PC-9 (cell line): ENCODE measurements around the gene UNC45B. TPM values are rescaled to one million over a fixed set of nuclear protein-coding genes. Genes with fewer than 3 reads are reported as not detected.
"Not testable (repeated sequence)": the region's sequence is repeated elsewhere in the genome, so short reads cannot be mapped to it uniquely, and the experiment has no call there.

ENCODE experiments used
- BruUV-seq: library from RNA; stranded (reverse); fragments of 400-500 nt; replicated peaks from 2 replicates; lab custom pipeline; 2021; lab: Mats Ljungman, UMichigan
- CTCF ChIA-PET: fragments of 300-600 bp; sonication (Branson Sonifier 250); formaldehyde crosslinking; loops from one replicate; lab custom pipeline; 2022; ENCODE audit warnings: antibody characterized with exemption; lab: Charles Lee
- POLR2A ChIA-PET: fragments of 300-600 bp; sonication (Branson Sonifier 250); formaldehyde crosslinking; loops from one replicate; lab custom pipeline; 2022; ENCODE audit warnings: antibody characterized with exemption; ENCODE audit not compliant: unreplicated experiment; lab: Charles Lee
- DNase-seq, 2 experiments: peaks; one replicate each; pipeline versions ENCODE4 v3.0.0 to v3.0.0-alpha.2; 2015 to 2022; ENCODE audit warnings: mixed read lengths in 1 of 2
- H2AFZ ChIP-seq: fragments of 200-600 bp; sonication (generic); 2 replicates; pipeline ENCODE4 v1.8.1; 2017; ENCODE audit warnings: antibody characterized with exemption
- H3F3A ChIP-seq: fragments of 200-600 bp; sonication (generic); 2 replicates; pipeline ENCODE4 v1.8.1; 2017; ENCODE audit warnings: antibody characterized with exemption, mild to moderate bottlenecking, low read depth; ENCODE audit not compliant: insufficient read depth
- H3K27ac ChIP-seq: fragments of 200-600 bp; sonication (generic); 2 replicates; pipeline ENCODE4 v1.6.1; 2016; ENCODE audit warnings: mixed run types
- H3K27me3 ChIP-seq: fragments of 200-600 bp; sonication (generic); 2 replicates; pipeline ENCODE4 v1.6.1; 2016; ENCODE audit warnings: low read depth, mixed run types; ENCODE audit not compliant: insufficient read depth
- H3K36me3 ChIP-seq: fragments of 200-600 bp; sonication (generic); 2 replicates; pipeline ENCODE4 v1.6.1; 2016; ENCODE audit warnings: low read depth, mixed run types
- H3K4me1 ChIP-seq: fragments of 200-600 bp; sonication (generic); replicated peaks from 2 replicates; pipeline ENCODE4 v1.6.1; 2016; ENCODE audit warnings: mixed run types; ENCODE audit not compliant: insufficient read depth
- H3K4me2 ChIP-seq: fragments of 200-600 bp; sonication (generic); 2 replicates; pipeline ENCODE4 v1.6.1; 2017; ENCODE audit warnings: mixed run types
- H3K4me3 ChIP-seq: fragments of 200-600 bp; sonication (generic); 2 replicates; pipeline ENCODE4 v1.6.1; 2016; ENCODE audit warnings: mixed run types
- H3K79me2 ChIP-seq: fragments of 200-600 bp; sonication (generic); 2 replicates; pipeline ENCODE4 v1.6.1; 2017; ENCODE audit warnings: low read depth, mixed run types
- H3K9me2 ChIP-seq: fragments of 200-600 bp; sonication (generic); 2 replicates; pipeline ENCODE4 v1.8.1; 2017; ENCODE audit warnings: mild to moderate bottlenecking; ENCODE audit not compliant: insufficient read depth
- H3K9me3 ChIP-seq: fragments of 200-600 bp; sonication (generic); 2 replicates; pipeline ENCODE4 v1.8.1; 2016; ENCODE audit warnings: low read depth; ENCODE audit not compliant: insufficient read depth
- H4K20me1 ChIP-seq: fragments of 200-600 bp; sonication (generic); 2 replicates; pipeline ENCODE4 v1.8.1; 2017; ENCODE audit not compliant: insufficient read depth
- CTCF ChIP-seq: fragments of 200-600 bp; sonication (generic); conservative IDR thresholded peaks from 2 replicates; pipeline ENCODE4 v1.6.1; 2017; ENCODE audit warnings: mixed run types, antibody characterized with exemption, mild to moderate bottlenecking, moderate library complexity
- EZH2 ChIP-seq: fragments of 200-600 bp; sonication (generic); IDR thresholded peaks from 2 replicates; pipeline ENCODE4 v1.8.0; 2017; ENCODE audit warnings: antibody characterized with exemption, low read depth
- intact Hi-C: fragments of 100-400 bp; cut with micrococcal nuclease; formaldehyde crosslinking; loops from one replicate; pipeline ENCODE4 v1.10.0; 2022; ENCODE audit not compliant: unreplicated experiment
- total RNA-seq: library from RNA; stranded (reverse); gene quantifications from 2 replicates; pipeline ENCODE4 v1.2.3, GENCODE V29; 2021

Gene UNC45B
- total RNA-seq, 1 experiment from 2014 or later, result not detected

- Histone ChIP-seq H3K36me3 (no peaks in the 10 kb centered on the region), H3K79me2 (no peaks in the 10 kb centered on the region), H3K27ac (no peak overlapping the region), H4K20me1 (no peaks in the 10 kb centered on the region), H3K4me1 (peaks cover 7% of the 10 kb centered on the region; the same call in 1 of the 2 replicates), H3K9me2 (no peaks in the 10 kb centered on the region), H3K9me3 (no peaks in the 10 kb centered on the region), H2AFZ (no peak overlapping the region), H3F3A (no peaks in the 10 kb centered on the region), H3K27me3 (no peaks in the 10 kb centered on the region), H3K4me3 (no peak overlapping the region), H3K4me2 (no peak overlapping the region)
- TF ChIP-seq EZH2 (no peak), CTCF (no peak)
- intact Hi-C loops, result no loop called here
- DNase-seq, result no peak
- ChIA-PET CTCF (no interaction called here), POLR2A (no interaction called here)
- no TSS peak for BruUV-seq
Measured at GRCh38 chr17:35101725-35102124, 45.9 kb upstream of the UNC45B start.

GRCh38 chr17:35103271-35103670, 44.3 kb upstream of the UNC45B start:
- intact Hi-C loops, result no loop called here
- CTCF ChIA-PET, result no interaction called here
- H4K20me1 ChIP-seq, result no peaks in the 10 kb centered on the region
- H3K27ac ChIP-seq, result no peak overlapping the region
- H3K36me3 ChIP-seq, result no peaks in the 10 kb centered on the region
- no peaks in the 10 kb centered on the region for H3K27me3 ChIP-seq
- no peak overlapping the region for H2AFZ ChIP-seq
- no peak overlapping the region for H3K4me2 ChIP-seq
- no peaks in the 10 kb centered on the region for H3K9me2 ChIP-seq
- H3K79me2 ChIP-seq, result no peaks in the 10 kb centered on the region
- no peaks in the 10 kb centered on the region for H3K9me3 ChIP-seq
- TF ChIP-seq CTCF (no peak), EZH2 (no peak)
- peaks cover 7% of the 10 kb centered on the region; the same call in 1 of the 2 replicates for H3K4me1 ChIP-seq
- no peaks in the 10 kb centered on the region for H3F3A ChIP-seq
- H3K4me3 ChIP-seq, result no peak overlapping the region
- peak; percentile 63 to 74 for DNase-seq
- BruUV-seq, result no TSS peak
- POLR2A ChIA-PET, result interaction anchor here (0.6 kb wide), 1 partner anchor 264 kb away, joined by 15 read pairs; no protein-coding TSS in a partner anchor

- Histone ChIP-seq H3K27ac (no peak overlapping the region), H3F3A (no peaks in the 10 kb centered on the region), H3K4me3 (no peak overlapping the region), H3K9me2 (no peaks in the 10 kb centered on the region), H3K27me3 (no peaks in the 10 kb centered on the region), H3K79me2 (no peaks in the 10 kb centered on the region), H2AFZ (no peak overlapping the region), H3K36me3 (no peaks in the 10 kb centered on the region), H3K4me2 (no peak overlapping the region), H3K9me3 (no peaks in the 10 kb centered on the region), H4K20me1 (no peaks in the 10 kb centered on the region; the same call in 1 of the 2 replicates), H3K4me1 (peaks cover 7% of the 10 kb centered on the region; the same call in 1 of the 2 replicates)
- BruUV-seq, result no TSS peak
- no peak for DNase-seq
- intact Hi-C loops, result no loop called here
- ChIA-PET CTCF (no interaction called here), POLR2A (no interaction called here)
- TF ChIP-seq CTCF, result no peak
Measured at GRCh38 chr17:35104844-35105450, 42.7 kb upstream of the UNC45B start.

- H3K36me3 ChIP-seq, H3K4me1 ChIP-seq, DNase-seq, H3K4me3 ChIP-seq, H2AFZ ChIP-seq, H3K9me2 ChIP-seq, H3K79me2 ChIP-seq, H3K4me2 ChIP-seq, BruUV-seq, H3K9me3 ChIP-seq, intact Hi-C loops, CTCF ChIA-PET, H3K27me3 ChIP-seq, H3K27ac ChIP-seq, H4K20me1 ChIP-seq, H3F3A ChIP-seq, POLR2A ChIA-PET: not testable (repeated sequence)
Measured at GRCh38 chr17:35110791-35111190, 36.8 kb upstream of the UNC45B start.
